Activated CD8-positive, alpha-beta memory T cell treated with anti-CD3 and anti-CD28 coated beads, Interleukin-2, amount 10 ng/mL, durations not matched to agents 7 days and 5 days (primary cell): ENCODE results near the gene ACAT1. TPM values are rescaled to one million over a fixed set of nuclear protein-coding genes. Genes with fewer than 3 reads are reported as not detected.
"Not testable (repeated sequence)": the region's sequence is repeated elsewhere in the genome, so short reads cannot be mapped to it uniquely, and the experiment has no call there.

Experiments used
- ATAC-seq: fragments of 150-1000 bp; cut with Tn5 transposase; one replicate; pipeline ENCODE4 v1.10.0; 2021; ENCODE audit warnings: moderate library complexity
- CTCF ChIA-PET: fragments of 350-600 bp; sonication (Branson Sonifier 250); formaldehyde crosslinking; loops from one replicate; lab custom pipeline; 2021; ENCODE audit warnings: antibody characterized with exemption; lab: Charles Lee
- DNase-seq: peaks from one replicate; pipeline ENCODE4 v3.0.0-alpha.2; 2020
- H3K27ac Mint-ChIP-seq: one replicate; pipeline ENCODE4 v1.8.0; 2021; ENCODE audit warnings: mild to moderate bottlenecking, mixed read lengths
- H3K27me3 Mint-ChIP-seq: one replicate; pipeline ENCODE4 v1.8.0; 2021; ENCODE audit warnings: mixed read lengths
- H3K36me3 Mint-ChIP-seq: one replicate; pipeline ENCODE4 v1.8.0; 2021; ENCODE audit warnings: mild to moderate bottlenecking, mixed read lengths
- H3K4me1 Mint-ChIP-seq: one replicate; pipeline ENCODE4 v1.8.0; 2021; ENCODE audit warnings: mixed read lengths
- H3K4me3 Mint-ChIP-seq: one replicate; pipeline ENCODE4 v1.8.0; 2021; ENCODE audit warnings: mild to moderate bottlenecking, moderate library complexity, mixed read lengths
- H3K9me3 Mint-ChIP-seq: one replicate; pipeline ENCODE4 v1.8.0; 2022; ENCODE audit warnings: low read depth, mixed read lengths
- total RNA-seq, 2 experiments: library from RNA; stranded (reverse); gene quantifications; one replicate each; pipeline ENCODE4 v1.2.3, GENCODE V29; 2021

Gene ACAT1
- total RNA-seq, 2 experiments from 2014 or later, result 75.5 to 77.2 TPM

DNA sequence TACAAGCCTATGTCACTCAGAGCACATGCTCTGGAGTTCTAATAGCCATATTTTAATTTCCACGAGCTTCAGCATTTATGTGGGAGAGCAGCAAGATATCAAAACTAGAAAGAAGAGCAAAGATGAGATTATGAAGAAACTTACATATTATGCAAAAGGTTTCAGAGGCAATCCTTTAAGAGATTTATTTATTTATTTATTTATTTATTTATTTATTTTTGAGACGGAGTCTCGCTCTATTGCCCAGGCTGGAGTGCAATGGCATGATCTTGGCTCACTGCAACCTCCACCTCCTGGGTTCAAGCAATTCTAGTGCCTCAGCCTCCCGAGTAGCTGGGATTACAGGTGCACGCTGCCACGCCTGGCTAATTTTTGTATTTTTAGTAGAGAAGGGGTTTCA is 41.5 kb downstream of the ACAT1 start:
- H3K27me3 Mint-ChIP-seq, CTCF ChIA-PET, ATAC-seq, H3K9me3 Mint-ChIP-seq, H3K4me3 Mint-ChIP-seq, H3K4me1 Mint-ChIP-seq, DNase-seq, H3K27ac Mint-ChIP-seq: not testable (repeated sequence)
- H3K36me3 Mint-ChIP-seq, result peaks cover 42% of the 10 kb centered on the region

DNA sequence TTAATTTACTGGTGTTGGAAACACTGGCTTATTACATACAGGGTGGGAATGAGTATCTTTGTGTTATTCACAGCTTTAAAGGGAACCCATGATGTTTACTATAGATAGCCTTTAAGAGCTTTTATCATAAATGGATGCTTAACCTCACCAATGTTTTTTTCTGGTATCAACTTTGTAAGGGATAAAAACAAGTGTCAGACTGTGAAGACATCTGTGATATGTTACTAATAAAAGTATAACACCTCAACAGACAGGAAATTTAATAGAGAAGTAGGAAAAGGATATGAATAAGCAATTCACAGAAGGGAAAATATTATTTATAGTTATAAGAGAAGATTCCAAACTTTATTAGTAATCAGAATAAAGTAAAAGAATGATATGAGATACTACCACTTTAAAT is 46.3 kb downstream of the ACAT1 start:
- H3K27ac Mint-ChIP-seq, result no peak overlapping the region
- CTCF ChIA-PET, result no interaction called here
- no peaks in the 10 kb centered on the region for H3K9me3 Mint-ChIP-seq
- peaks cover 24% of the 10 kb centered on the region for H3K4me1 Mint-ChIP-seq
- H3K36me3 Mint-ChIP-seq, result peaks cover 52% of the 10 kb centered on the region
- H3K4me3 Mint-ChIP-seq, result no peak overlapping the region
- no peak for DNase-seq
- ATAC-seq, result no peak
- H3K27me3 Mint-ChIP-seq, result no peaks in the 10 kb centered on the region

DNA sequence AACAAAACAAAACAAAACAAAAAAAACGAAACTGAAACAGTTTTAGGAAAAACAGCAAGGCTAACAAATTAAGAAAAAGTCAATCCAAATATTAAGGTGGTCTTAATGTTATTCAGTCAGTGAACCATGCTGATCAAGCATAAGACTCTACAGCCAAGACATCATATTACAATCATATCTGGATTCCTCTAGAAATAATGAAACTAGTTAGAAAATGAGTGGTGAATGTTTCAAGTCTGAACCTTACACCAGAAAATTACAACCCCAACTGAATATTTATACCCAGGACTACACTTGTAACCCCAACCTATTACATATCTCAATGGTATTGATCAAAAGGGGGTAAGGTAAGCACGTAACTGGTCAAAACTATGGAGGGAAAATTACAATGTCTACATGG is 48.8 kb downstream of the ACAT1 start:
- Mint-ChIP-seq H3K4me3 (peak overlapping the region; percentile 57), H3K36me3 (peaks cover 62% of the 10 kb centered on the region)

DNA sequence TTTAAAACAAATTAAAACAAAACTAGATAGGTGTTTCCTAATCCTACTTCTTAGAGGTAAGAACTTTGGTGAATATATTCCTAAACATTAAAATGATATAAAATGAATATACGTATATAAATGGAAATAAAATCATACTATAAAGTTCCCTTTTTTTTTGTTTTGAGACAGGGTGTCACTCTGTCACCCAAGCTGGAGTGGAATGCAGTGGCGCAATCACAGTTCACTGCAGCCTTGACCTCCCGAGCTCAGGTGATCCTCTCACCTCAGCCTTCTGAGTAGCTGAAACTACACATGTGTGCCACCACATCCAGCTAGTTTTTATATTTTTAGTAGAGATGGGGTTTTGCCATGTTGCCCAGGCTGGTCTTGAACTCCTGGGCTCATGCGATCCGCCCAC is 56.2 kb downstream of the ACAT1 start:
- H3K27me3 Mint-ChIP-seq, result no peaks in the 10 kb centered on the region
- peaks cover 53% of the 10 kb centered on the region for H3K36me3 Mint-ChIP-seq
- H3K27ac Mint-ChIP-seq, result no peak overlapping the region
- no peaks in the 10 kb centered on the region for H3K4me1 Mint-ChIP-seq
- DNase-seq (no peak), ATAC-seq (no peak)
- no peaks in the 10 kb centered on the region for H3K9me3 Mint-ChIP-seq
- H3K4me3 Mint-ChIP-seq, result no peak overlapping the region
- CTCF ChIA-PET, result interaction anchor here (1.1 kb wide), 1 partner anchor 8 kb away, joined by 3 read pairs; no protein-coding TSS in a partner anchor

More for the DNA sequence above, 48.8 kb downstream of the ACAT1 start:
- CTCF ChIA-PET, result interaction anchor here (1.2 kb wide), 1 partner anchor 52 kb away, joined by 3 read pairs; no protein-coding TSS in a partner anchor
- no peaks in the 10 kb centered on the region for H3K9me3 Mint-ChIP-seq
- peak overlapping the region; percentile 74 for H3K27ac Mint-ChIP-seq
- no peaks in the 10 kb centered on the region for H3K27me3 Mint-ChIP-seq
- peaks cover 24% of the 10 kb centered on the region for H3K4me1 Mint-ChIP-seq
- DNase-seq, result no peak
- ATAC-seq, result peak; percentile 64

DNA sequence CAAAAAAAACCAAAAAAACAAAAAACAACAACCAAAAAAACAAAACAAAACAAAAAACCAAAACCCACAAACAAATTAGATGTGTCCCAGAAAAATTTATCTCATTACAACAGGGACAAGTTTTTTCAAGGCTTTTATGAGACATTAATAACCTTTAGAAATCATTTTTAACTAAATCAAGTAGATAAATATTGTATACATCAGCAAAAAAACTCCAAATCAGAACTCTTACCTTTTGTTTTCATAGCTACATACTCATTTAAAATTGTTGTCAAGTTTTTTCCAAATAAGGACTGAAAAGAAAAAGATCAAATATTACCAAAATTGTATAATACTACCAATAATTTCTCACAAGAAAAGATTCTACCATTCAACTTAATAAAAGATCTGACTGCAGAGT is 72.4 kb downstream of the ACAT1 start:
- Mint-ChIP-seq H3K36me3 (peaks cover 43% of the 10 kb centered on the region), H3K27ac (no peak overlapping the region), H3K4me3 (no peak overlapping the region)

DNA sequence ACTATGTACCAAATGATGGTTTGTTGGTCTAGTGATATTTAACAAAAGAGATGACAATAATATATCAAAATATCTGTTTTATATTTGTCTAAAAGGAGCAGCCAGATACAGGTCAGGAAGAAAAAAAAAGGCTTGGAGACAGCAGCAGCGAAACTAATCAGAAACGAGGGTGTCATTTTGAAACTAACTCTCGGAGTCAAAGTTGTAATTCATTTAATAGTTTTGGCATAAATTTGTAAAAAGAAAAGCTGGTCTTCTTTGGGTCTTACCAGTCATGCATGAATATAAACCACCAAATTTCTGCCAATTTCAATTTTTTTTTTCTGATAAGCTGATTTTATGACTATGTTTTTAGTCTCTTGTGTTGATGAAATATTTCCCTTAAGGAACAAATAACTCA is 75.5 kb downstream of the ACAT1 start:
- CTCF ChIA-PET, result interaction anchor here (1.0 kb wide), 1 partner anchor 79 kb away, joined by 3 read pairs; no protein-coding TSS in a partner anchor
- Mint-ChIP-seq H3K36me3 (peaks cover 46% of the 10 kb centered on the region), H3K27ac (peak overlapping the region; percentile 50), H3K9me3 (no peaks in the 10 kb centered on the region), H3K4me3 (no peak overlapping the region), H3K27me3 (no peaks in the 10 kb centered on the region), H3K4me1 (peaks cover 47% of the 10 kb centered on the region)
- DNase-seq (no peak), ATAC-seq (peak; percentile 31)

More for the DNA sequence above, 72.4 kb downstream of the ACAT1 start:
- CTCF ChIA-PET, result interaction anchor here (0.6 to 1.2 kb wide), 2 partner anchors 13 to 16 kb away, joined by 3 read pairs; no protein-coding TSS in a partner anchor
- DNase-seq, result no peak
- Mint-ChIP-seq H3K27me3 (no peaks in the 10 kb centered on the region), H3K9me3 (no peaks in the 10 kb centered on the region), H3K4me1 (peaks cover 22% of the 10 kb centered on the region)
- ATAC-seq, result no peak

Other genes with a start within 250 kb of the ACAT1 start
- gene RAB39A, start 193.1 kb upstream of the ACAT1 start, total RNA-seq, result under 1 TPM in 1 of 2 experiments, not detected in 1; 0.59 TPM
- 10 to 100 TPM; 28.4 to 34.4 TPM for gene CUL5, start 112.7 kb upstream of the ACAT1 start, total RNA-seq
- 10 to 100 TPM; 30.2 to 38.7 TPM for gene NPAT, start 101.1 kb downstream of the ACAT1 start, total RNA-seq
- gene ATM, start 101.5 kb downstream of the ACAT1 start, total RNA-seq, result 100 to 1,000 TPM in 1 of 2 experiments, 10 to 100 TPM in 1; 84.3 to 113 TPM